ENCODE data around the gene COQ8B.

DNA sequence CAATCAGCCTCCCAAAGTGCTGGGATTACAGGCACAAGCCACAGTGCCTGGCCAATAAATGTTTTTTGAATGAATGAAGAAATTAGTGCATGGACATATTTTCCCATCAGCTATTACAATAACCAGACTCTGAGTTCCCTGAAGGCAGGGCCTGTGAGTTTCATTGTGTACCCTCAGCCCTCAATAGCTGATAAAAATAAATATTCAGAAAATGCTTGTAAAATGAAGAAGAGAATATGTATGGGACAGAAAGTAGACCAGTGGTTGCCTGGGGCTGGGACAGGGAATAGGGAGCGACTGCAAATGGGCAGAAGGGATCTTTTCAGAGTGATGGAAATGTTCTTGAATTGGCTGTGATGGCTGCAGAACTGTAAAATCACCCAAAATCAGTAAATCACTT, 55.1 kb downstream of the COQ8B start:
- TF ChIP-seq EZH2 (IDR thresholded peaks at IDR 0.05; ENCODE audit: borderline replicate concordance, insufficient read depth, low read depth, low read length, poor library complexity, severe bottlenecking) = no peak
- TF ChIP-seq, protein P1, sequence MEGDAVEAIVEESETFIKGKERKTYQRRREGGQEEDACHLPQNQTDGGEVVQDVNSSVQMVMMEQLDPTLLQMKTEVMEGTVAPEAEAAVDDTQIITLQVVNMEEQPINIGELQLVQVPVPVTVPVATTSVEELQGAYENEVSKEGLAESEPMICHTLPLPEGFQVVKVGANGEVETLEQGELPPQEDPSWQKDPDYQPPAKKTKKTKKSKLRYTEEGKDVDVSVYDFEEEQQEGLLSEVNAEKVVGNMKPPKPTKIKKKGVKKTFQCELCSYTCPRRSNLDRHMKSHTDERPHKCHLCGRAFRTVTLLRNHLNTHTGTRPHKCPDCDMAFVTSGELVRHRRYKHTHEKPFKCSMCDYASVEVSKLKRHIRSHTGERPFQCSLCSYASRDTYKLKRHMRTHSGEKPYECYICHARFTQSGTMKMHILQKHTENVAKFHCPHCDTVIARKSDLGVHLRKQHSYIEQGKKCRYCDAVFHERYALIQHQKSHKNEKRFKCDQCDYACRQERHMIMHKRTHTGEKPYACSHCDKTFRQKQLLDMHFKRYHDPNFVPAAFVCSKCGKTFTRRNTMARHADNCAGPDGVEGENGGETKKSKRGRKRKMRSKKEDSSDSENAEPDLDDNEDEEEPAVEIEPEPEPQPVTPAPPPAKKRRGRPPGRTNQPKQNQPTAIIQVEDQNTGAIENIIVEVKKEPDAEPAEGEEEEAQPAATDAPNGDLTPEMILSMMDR (IDR thresholded peaks at IDR 0.05) = no peak
